HG03571 (cell line): ENCODE measurements around the gene PAN3.
"Not testable (repeated sequence)": the region's sequence is repeated elsewhere in the genome, so short reads cannot be mapped to it uniquely, and the experiment has no call there.

ENCODE experiments used
- ATAC-seq: cut with Tn5 transposase; IDR thresholded peaks from one replicate; pipeline ENCODE4 v1.9.1; 2021; ENCODE audit not compliant: unreplicated experiment

The PAN3 gene, protein sequence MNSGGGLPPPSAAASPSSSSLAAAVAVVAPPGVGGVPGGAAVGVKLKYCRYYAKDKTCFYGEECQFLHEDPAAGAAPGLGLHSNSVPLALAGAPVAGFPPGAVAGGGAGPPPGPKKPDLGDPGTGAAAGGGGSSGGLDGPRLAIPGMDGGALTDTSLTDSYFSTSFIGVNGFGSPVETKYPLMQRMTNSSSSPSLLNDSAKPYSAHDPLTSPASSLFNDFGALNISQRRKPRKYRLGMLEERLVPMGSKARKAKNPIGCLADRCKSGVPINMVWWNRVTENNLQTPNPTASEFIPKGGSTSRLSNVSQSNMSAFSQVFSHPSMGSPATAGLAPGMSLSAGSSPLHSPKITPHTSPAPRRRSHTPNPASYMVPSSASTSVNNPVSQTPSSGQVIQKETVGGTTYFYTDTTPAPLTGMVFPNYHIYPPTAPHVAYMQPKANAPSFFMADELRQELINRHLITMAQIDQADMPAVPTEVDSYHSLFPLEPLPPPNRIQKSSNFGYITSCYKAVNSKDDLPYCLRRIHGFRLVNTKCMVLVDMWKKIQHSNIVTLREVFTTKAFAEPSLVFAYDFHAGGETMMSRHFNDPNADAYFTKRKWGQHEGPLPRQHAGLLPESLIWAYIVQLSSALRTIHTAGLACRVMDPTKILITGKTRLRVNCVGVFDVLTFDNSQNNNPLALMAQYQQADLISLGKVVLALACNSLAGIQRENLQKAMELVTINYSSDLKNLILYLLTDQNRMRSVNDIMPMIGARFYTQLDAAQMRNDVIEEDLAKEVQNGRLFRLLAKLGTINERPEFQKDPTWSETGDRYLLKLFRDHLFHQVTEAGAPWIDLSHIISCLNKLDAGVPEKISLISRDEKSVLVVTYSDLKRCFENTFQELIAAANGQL

DNA sequence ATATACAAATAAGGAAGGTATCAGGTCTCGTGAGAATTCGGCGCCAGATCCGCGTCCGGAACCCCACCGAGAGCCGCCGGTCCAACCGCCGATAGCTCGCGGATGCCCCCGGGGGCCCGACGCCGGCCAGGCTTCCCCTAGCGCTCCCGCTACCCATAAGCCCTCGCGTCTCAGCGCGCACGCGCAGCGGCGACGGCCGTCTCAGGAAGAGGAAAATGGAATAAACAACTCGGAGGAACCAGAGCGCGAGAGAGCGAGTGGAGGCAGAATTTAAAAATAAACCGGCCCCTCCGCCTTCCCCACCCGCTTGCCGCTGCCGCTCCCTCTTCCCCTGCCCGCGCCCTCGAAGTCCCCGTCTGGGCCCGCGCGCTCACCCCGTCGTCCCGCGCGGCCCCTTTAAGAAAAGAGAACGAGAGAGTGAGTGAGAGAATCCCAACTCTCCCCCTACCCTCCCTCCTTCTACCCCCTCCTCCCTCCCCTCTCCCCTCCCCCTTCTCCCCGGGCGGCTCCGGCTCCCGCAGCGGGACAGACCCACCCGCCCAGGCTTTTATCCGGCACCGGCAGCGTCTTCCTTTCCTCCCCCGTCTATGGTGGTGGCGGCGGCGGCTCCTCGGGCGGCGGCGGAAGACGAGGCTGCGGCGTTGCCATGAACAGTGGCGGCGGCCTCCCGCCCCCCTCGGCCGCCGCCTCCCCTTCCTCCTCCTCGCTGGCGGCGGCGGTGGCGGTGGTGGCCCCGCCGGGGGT, at the start of gene PAN3:
Gene PAN3, plus strand, starts transcription at position 534 of the 744 bp plus-strand sequence. Its CDS starts 113 bp downstream, at position 647.
- peak; percentile 48 for ATAC-seq

DNA sequence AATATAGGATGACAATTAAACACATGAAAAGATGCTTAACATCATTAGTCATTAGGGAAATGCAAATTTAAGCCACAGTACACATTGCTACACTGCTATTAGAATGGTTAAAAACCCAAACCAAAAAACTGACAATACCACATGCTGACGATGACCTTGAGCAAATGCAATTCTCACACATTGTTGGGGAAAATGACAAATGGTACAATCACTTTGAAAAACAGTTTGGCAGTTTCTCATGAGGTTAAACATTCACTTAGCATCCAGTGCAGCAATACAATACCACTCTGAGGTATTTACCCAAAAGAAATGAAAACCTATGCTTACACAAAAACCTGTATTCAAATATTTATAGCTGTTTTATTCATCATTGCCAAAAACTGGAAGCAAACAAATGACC, 49.3 kb upstream of the PAN3 start:
- no peak for ATAC-seq

DNA sequence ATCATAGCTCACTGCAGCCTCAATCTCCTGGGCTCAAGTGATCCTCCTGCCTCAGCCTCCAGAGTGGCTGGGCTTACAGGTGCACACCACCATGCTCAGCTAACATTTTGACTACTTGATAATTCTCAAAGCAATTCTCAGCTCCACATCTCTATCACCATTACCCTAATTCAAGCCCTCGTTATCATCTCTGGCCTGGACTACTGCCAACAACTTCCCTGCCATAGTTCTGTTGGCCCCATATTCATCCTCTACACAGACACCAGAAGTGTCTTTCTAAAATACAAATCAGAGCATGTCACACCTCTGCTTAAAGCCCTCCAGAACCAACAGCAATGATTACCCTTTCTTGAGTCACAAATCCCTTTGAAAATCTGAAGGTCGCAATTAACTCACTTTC, 45.9 kb upstream of the PAN3 start:
- ATAC-seq: no peak

DNA sequence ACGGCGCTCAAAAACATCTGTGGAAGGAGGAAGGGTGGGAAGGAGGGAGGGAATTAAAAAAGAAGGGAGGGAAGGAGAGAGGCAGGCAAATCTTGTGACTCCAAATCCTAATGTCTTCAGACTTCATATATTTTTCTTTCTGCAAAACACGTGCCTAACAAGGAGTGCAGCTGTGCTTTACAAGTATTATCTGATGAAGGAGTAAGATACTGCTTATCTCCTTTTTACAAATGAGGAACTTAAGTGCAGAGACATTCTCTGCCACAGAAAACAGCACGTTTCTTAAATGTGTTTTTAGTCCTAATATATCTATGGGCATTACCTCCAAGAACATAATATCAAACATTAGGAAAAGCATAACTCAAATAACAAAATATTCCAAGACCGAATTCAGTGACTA, 44.5 kb upstream of the PAN3 start:
- ATAC-seq: no peak

DNA sequence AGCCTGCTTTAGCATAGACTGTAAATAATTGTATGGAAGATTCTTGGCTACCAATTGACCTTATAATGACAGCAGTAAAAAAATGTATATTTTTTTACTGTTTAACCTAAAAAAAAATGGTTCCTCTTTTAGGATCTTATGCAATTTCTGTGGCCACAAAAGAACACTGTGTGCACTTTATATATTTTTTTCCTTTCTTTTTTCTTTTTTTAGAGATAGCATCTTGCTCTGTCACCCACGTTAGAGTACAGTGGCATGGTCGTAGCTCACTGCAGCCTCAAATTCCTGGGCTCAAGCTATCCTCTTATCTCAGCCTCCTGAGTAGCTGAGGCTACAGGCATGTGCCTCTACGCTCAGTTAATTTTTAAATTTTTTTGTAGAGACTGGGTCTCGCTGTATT, 44.0 kb upstream of the PAN3 start:
- no peak for ATAC-seq

DNA sequence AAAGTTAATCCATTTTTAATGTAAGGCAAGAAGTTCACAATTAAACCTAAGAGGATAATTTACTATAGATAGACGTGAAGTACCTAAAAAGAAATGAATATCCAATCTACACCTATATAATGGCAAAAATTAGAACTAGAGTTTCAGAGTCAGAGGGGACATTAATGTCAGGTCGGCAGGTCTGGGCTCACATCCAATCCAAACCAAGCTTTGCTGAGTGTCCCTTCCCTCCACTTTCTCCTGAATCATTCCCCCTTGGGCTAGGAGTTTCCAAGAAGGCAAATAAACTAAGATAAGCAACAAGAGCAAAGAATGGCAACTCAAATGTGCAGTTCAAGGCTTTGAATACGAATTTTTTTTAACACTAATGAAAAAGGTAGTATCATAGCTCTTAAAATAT, 40.8 kb upstream of the PAN3 start:
- no peak for ATAC-seq

DNA sequence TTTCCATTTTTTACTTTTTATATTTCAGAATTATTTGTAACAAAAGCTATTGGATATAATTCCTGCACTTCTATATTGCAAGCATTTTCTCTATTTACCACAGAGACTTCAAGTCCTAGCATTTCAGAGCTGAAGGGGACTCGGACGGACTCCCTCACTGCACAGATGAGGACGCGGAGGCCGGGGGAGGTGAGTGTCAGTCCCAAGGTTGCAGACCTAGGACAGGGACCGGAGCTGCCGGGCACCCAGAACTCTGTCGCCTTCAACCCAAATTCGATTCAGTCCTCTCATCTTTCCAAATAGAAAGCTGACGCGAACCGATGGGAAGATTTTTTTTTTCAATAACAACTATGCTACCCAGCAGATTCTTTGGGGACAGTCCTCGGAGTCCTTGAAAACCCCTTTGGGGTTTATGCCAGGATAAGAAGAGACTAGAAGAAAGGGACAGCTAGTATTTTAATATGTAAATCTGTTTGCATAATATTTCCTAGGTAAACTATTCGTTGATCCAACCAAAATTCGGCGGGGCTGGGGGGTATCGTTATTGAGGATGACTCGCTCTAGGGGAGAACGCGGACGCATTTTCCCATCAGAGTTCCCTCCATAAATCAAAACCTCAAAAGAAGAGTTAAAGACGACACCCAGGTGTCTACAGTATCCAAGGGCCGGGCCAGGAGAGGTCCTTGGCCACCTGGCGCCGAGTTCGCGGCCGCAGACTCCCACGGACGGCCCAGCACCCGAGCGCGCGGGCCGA, 38.8 kb upstream of the PAN3 start:
- ATAC-seq: no peak

DNA sequence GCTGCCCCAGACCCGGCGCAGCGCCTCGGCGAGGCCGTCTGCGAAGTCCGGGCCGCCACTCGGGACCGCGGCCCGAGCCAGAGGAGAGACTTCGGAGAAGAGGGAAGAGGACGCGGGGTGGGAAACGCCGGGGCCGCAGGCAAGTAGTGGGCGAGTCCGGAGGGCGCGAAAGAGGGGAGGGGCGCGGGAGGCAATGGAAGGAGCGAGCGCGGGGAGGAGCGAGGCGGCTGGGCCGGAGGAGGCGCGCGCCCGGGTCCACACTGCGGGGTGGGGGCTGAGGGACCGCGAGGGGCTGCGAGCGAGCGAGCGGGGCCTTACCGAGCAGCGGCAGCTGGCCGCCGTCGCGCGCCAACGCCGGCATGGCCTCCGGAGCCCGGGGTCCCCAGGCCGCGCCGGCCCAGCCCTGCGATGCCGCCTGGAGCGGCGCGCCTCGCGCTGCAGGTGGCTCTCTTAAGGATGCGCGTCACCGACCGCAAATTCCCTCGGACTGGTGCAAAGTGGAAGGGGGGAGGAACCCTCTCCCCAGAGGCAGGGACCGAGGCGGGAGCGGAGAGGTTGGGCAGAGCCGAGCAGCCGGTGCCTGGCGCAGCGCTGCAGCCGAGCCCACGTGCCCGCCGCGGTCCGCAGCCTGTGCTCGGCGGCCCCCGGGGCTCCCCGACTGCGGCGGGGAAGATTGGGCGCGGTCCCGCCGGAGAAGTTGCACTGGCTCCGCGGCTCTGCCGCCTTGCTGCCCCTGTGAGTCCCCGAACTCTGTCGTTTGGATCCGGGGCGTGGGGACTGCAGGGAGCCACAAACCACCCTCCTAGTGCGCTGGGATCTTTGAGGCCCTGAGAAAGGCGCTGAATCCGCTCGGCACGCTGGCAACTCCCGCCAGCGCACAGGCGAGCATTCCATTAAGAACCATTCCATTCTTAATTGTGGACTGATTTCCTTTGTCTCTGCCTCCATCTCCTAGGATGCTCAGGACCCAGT, 37.9 kb upstream of the PAN3 start, which contains the start of gene FLT3:
Gene FLT3, minus strand, starts transcription at position 427 of the 972 bp plus-strand sequence. Its CDS starts 66 bp downstream, at position 361.
- no peak for ATAC-seq

DNA sequence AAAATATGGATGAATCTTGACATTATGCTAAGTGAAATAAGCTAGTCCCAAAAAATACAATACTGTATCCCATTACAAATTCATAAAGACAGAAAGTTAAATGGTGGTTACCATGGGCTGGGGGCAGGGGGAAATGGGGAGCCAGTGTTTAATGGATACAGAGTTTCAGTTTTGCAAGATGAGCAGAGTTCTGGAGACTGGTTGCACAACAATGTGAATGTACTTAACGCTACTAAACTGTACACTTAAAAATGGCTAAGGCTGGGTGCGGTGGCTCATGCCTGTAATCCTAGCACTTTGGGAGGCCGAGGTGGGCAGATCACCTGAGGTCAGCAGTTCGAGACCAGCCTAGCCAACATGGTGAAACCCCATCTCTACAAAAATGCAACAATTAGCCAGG, 36.5 kb upstream of the PAN3 start:
- ATAC-seq: not testable (repeated sequence)

DNA sequence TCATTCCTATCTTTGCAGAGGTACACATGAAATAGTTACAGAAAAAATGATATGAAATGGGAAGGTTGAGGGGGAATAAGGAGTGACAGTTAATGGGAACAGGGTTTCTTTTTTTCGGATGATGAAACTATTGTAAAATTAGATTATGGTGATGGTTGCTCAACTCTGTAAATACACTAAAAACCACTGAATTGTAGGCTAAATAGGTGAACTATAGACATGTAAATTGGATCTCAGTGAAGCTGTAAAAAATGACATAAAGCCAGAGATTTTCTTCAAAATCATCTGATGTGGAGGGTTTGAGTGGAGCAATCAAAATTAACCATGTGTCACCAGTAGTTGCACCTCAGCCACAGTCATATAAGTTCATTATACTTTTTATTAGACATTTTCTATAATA, 31.4 kb upstream of the PAN3 start:
- ATAC-seq: no peak

DNA sequence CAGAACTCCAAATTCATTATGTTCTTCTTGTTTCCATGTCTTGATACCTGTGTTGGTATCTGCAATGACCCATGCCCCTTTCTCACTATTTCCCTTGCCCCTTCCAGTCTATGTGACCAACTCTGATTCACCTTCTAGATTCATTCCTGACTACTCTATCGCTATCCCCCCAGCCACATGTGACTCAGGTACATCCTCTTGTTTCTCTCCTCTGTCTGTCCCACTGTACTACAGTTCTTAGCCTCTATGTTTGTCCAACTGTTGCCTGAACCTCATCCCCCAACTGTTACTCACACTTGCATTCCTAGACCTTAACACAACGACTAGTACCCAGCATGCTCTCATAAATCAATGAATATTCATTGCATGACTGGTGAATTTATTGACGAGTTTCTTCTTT, 27.9 kb upstream of the PAN3 start:
- no peak for ATAC-seq

DNA sequence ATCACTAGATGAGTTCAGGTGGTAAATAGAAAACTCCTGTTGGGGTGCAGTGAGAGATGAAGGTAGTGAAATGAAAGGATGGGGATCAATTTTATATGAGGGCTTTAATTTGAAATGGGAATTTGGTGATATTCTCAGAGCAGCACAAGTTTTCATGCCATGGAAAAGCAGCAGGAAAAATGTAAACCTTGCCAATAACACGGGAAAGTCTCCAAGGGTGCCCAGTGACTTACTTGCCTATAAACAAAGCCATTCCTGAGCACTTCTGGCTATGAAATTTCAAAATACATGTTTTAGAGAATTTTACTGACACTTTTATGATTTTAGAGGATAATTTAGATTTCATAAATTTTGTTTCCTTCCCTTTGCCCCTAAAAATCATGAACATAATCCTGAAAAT, 21.6 kb upstream of the PAN3 start:
- ATAC-seq: no peak

DNA sequence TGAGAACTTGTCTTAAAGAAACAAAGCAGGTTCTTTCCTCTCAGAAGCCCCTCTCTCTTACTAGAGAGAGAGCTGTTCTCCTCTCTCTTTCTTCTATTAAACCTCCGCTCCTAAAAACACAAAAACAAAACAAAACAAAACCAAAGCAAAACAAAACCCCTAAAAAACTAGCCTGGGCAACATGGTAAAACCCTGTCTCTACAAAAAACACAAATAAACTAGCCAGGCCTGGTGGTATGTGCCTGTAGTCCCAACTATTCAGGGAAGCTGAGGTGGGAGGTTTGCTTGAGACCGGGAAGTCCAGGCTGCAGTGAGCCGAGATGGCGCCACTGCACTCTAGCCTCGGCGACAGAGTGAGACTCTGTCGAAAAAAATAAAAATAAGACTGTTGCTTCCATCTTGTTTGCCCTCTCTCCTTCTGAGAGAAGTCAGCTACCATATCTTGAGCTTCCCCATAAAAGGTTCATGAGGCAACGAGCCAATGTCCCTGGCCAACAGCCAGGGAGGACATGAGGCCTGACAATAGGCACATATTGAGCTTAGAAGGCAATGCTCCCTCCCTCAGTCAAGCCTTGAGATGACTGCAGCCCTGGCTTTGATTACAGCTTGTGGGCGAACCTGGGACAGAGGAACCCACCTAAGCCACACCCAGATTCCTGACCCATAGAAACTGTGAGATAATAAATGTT, 20.5 kb upstream of the PAN3 start:
- no peak for ATAC-seq

DNA sequence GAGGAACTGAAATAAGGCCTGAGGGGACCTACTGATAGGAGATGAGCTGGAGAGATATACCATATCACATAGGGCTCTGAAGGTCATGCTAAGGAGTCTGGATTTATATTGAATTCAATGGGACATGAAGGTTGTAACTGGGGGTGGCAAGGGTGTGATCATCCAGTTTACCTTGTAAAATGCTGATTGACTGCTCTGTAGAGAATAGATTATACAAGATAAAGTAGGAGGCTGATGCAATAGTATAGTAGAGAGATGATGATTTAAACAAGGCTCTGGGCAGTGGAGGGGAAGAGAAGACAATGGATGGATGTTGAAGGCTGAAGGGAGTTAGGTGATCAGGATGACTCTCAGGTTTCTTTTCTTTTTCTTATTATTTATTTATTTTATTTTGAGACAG, 18.0 kb upstream of the PAN3 start:
- ATAC-seq: no peak

DNA sequence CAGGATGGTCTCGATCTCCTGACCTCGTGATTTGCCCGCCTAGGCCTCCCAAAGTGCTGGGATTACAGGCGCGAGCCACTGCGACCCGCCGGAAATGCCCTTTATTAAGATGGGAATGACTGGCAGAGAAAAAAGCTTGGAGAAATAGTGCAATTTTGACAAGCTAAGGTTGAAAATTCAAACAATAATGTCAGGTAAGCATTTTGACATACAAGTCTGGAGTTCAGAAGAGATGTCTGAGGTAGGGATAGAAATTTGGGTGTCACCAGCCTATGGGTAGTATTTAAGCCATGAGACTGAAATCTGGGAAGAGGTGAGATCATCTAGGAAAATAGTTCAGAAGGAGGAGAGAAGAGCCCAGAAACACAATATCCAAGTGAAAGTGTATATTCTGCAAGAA, 17.1 kb upstream of the PAN3 start:
- ATAC-seq: no peak

DNA sequence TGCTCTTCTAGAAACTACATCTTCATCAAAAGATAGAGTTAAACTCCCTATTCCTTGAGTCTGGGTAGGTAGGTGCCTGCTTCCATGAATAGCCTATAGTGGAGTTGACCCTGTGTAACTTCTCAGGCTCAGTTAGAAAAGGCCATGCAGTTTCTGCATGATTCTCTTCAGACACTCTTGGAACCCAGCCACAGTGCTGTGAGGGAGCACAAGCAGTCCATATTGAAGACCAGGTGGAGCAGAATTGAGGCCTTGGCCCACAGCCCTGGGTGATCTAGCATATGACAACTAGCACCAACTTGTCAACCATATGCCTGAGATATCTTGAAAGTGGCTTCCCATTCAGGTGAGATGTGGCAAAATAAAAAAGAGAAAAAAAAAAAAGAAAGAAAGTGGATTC, 10.3 kb upstream of the PAN3 start:
- ATAC-seq: no peak

DNA sequence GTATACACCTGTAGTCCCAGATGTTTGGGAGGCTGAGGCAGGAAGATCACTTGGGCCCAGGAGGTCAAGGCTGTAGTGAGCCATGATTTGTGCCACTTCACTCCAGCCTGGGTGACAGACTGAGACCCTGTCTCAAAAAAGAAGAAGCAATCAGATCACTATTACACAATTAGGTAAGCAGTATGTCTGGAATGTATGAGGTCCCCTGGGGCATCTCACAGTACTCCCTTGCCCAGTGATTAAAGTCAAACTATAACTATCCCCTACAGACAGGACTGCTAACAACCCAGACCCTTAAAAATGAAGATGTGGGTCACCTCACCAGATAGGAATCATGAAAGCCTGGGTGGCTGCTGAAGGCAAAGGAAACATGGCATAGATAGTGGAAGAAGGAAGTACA, 9.4 kb upstream of the PAN3 start:
- no peak for ATAC-seq

DNA sequence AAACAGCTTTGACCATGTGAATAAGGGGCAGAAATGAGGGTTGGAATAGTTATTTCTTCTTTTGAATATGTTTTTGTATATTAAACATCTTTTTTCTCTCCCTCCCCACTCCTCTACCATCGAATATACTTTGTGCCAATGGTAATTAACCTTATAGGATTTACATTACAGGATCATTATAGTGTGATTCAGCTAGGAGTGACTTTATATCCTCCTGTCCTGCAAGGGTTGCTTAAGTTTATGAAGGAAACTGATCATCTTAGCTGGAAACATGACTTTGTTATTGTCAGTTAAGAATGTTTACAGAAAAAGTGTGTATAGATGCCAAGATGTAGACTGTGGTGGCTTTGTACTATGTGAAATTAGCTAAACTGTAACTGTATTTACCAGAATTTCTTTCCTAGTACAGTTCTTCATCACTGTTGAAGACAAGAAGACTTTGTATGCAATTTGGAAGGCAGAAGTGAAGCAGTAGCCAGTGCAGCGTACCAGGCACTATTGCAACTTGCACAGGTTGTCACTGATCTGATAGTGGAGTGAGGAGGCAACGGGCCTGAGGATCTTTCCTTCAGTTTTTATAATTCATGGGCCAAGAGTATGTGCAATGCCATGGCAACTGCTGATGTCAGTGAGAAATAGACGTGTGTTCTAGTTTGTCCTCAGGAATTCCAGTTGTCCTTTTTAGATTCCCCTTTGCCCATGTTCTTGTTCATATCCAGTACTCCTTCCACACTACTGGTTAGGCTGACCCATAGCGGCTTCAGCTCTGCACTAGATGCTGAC, 8.2 kb upstream of the PAN3 start:
- no peak for ATAC-seq
